ENCODE measurements around the gene DSG2. TPM values are rescaled to one million over a fixed set of nuclear protein-coding genes. Genes with fewer than 3 reads are reported as not detected.
A peak's percentile ranks its signal among the peaks of the same experiment; 100 is the strongest.

DSG2 gene
- total RNA-seq, 1 donor, result 9.0 TPM

GRCh38 chr18:31581498-31582197 lies 83.7 kb downstream of the DSG2 start:
- Histone ChIP-seq H3K4me3 (ENCODE audit: insufficient read depth, low read length) (no peak overlapping the region), H3K4me1 (ENCODE audit: insufficient read depth, low read length) (no peaks in the 10 kb centered on the region), H3K9me3 (ENCODE audit: low read depth, low read length) (no peaks in the 10 kb centered on the region), H3K79me2 (ENCODE audit: insufficient read depth, low read length) (no peaks in the 10 kb centered on the region), H3K27ac (ENCODE audit: low read depth, low read length) (no peak overlapping the region), H3K27me3 (ENCODE audit: insufficient read depth, low read length) (no peaks in the 10 kb centered on the region), H3K36me3 (ENCODE audit: insufficient read depth, low read length) (no peaks in the 10 kb centered on the region), H3K4me2 (ENCODE audit: insufficient read depth, low read length) (no peak overlapping the region), H2AFZ (ENCODE audit: low read length) (no peak overlapping the region), H4K20me1 (ENCODE audit: insufficient read depth, low read length) (no peaks in the 10 kb centered on the region)
- DNase-seq (ENCODE audit: insufficient read length, low spot score, missing footprints), result peak; percentile 61
- no peak for TF ChIP-seq CTCF (IDR thresholded peaks at IDR 0.05; ENCODE audit: extremely low read depth, low read depth, low read length)

- no peak overlapping the region for H3K4me2 ChIP-seq (ENCODE audit: insufficient read depth, low read length)
- H3K4me1 ChIP-seq (ENCODE audit: insufficient read depth, low read length), result no peaks in the 10 kb centered on the region
Observed at GRCh38 chr18:31583185-31583854, 85.3 kb downstream of the DSG2 start.

GRCh38 chr18:31585991-31586390 lies 88.0 kb downstream of the DSG2 start:
- Histone ChIP-seq H3K36me3 (ENCODE audit: insufficient read depth, low read length) (no peaks in the 10 kb centered on the region), H3K27ac (ENCODE audit: low read depth, low read length) (no peak overlapping the region), H3K9me3 (ENCODE audit: low read depth, low read length) (no peaks in the 10 kb centered on the region), H4K20me1 (ENCODE audit: insufficient read depth, low read length) (no peaks in the 10 kb centered on the region), H3K4me3 (ENCODE audit: insufficient read depth, low read length) (no peak overlapping the region), H3K79me2 (ENCODE audit: insufficient read depth, low read length) (no peaks in the 10 kb centered on the region), H3K4me1 (ENCODE audit: insufficient read depth, low read length) (no peaks in the 10 kb centered on the region), H2AFZ (ENCODE audit: low read length) (no peak overlapping the region), H3K27me3 (ENCODE audit: insufficient read depth, low read length) (no peaks in the 10 kb centered on the region), H3K4me2 (ENCODE audit: insufficient read depth, low read length) (no peak overlapping the region)
- no peak for TF ChIP-seq CTCF (IDR thresholded peaks at IDR 0.05; ENCODE audit: extremely low read depth, low read depth, low read length)
- no peak for DNase-seq (ENCODE audit: insufficient read length, low spot score, missing footprints)

More at GRCh38 chr18:31583185-31583854, 85.3 kb downstream of the DSG2 start:
- DNase-seq (ENCODE audit: insufficient read length, low spot score, missing footprints), result peak; percentile 18
- H3K4me3 ChIP-seq (ENCODE audit: insufficient read depth, low read length), result no peak overlapping the region
- H3K27ac ChIP-seq (ENCODE audit: low read depth, low read length), result no peak overlapping the region
- H3K36me3 ChIP-seq (ENCODE audit: insufficient read depth, low read length), result no peaks in the 10 kb centered on the region
- no peaks in the 10 kb centered on the region for H3K79me2 ChIP-seq (ENCODE audit: insufficient read depth, low read length)
- H2AFZ ChIP-seq (ENCODE audit: low read length), result no peak overlapping the region
- TF ChIP-seq CTCF (IDR thresholded peaks at IDR 0.05; ENCODE audit: extremely low read depth, low read depth, low read length), result no peak
- H3K27me3 ChIP-seq (ENCODE audit: insufficient read depth, low read length), result no peaks in the 10 kb centered on the region
- no peaks in the 10 kb centered on the region for H4K20me1 ChIP-seq (ENCODE audit: insufficient read depth, low read length)
- no peaks in the 10 kb centered on the region for H3K9me3 ChIP-seq (ENCODE audit: low read depth, low read length)

GRCh38 chr18:31586616-31587015 lies 88.6 kb downstream of the DSG2 start:
- no peak for TF ChIP-seq CTCF (IDR thresholded peaks at IDR 0.05; ENCODE audit: extremely low read depth, low read depth, low read length)
- no peak for DNase-seq (ENCODE audit: insufficient read length, low spot score, missing footprints)
- no peak overlapping the region for H3K4me2 ChIP-seq (ENCODE audit: insufficient read depth, low read length)

More at GRCh38 chr18:31586616-31587015, 88.6 kb downstream of the DSG2 start:
- Histone ChIP-seq H3K36me3 (ENCODE audit: insufficient read depth, low read length) (no peaks in the 10 kb centered on the region), H3K27me3 (ENCODE audit: insufficient read depth, low read length) (no peaks in the 10 kb centered on the region), H3K4me3 (ENCODE audit: insufficient read depth, low read length) (no peak overlapping the region), H4K20me1 (ENCODE audit: insufficient read depth, low read length) (no peaks in the 10 kb centered on the region), H3K4me1 (ENCODE audit: insufficient read depth, low read length) (no peaks in the 10 kb centered on the region), H3K9me3 (ENCODE audit: low read depth, low read length) (no peaks in the 10 kb centered on the region), H3K27ac (ENCODE audit: low read depth, low read length) (no peak overlapping the region), H2AFZ (ENCODE audit: low read length) (no peak overlapping the region), H3K79me2 (ENCODE audit: insufficient read depth, low read length) (no peaks in the 10 kb centered on the region)
